ENCODE measurements around the gene FAM222A.

FAM222A gene

DNA sequence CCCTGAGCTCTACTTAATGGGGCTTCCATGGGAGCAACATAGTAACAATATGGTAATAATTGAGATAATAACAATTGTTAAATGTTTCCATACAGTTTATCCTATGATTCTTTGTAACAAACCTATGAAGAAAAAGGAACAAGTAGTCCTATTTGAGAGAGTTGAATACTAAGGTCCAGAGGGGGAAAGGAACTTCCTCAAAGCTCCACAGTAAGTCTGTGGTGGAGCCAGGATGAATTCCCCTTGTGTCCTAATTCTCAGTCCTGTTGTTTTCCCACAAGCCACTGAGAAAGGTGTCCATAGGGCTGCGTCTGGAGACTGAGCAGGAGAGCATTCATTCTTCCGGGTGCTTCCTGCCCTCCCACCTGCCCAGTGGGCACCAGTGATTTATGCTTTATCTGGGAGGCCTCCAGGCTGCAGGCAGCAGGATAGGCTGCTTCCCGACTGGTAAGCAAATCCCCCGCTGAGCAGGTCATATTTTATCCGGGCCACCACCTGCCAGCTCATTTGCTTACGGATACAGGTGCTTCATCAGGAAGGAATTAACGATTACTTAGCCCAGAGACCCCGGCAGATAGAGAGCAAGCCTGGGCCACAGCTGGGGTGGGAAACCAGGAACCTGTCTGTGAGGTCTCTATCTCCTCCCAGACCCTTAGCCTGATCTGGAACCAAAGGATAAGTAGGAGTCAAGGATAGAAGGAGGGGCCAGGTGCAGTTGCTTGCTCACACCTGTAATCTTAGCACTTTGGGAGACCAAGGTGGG is 33.9 kb upstream of the FAM222A start:
- Histone ChIP-seq H3K4me3 (no peak overlapping the region), H3K27me3 (peaks cover 0 to 45% of the 10 kb centered on the region in 2 donors), H3K36me3 (no peaks in the 10 kb centered on the region), H3K27ac (no peak overlapping the region), H3K9me3 (no peaks in the 10 kb centered on the region), H3K4me1 (no peaks in the 10 kb centered on the region)
- intact Hi-C loops (cut with DNase I; ENCODE audit: low total_unique reads), result no loop called here
- DNase-seq, result no peak
- TF ChIP-seq, protein P1, sequence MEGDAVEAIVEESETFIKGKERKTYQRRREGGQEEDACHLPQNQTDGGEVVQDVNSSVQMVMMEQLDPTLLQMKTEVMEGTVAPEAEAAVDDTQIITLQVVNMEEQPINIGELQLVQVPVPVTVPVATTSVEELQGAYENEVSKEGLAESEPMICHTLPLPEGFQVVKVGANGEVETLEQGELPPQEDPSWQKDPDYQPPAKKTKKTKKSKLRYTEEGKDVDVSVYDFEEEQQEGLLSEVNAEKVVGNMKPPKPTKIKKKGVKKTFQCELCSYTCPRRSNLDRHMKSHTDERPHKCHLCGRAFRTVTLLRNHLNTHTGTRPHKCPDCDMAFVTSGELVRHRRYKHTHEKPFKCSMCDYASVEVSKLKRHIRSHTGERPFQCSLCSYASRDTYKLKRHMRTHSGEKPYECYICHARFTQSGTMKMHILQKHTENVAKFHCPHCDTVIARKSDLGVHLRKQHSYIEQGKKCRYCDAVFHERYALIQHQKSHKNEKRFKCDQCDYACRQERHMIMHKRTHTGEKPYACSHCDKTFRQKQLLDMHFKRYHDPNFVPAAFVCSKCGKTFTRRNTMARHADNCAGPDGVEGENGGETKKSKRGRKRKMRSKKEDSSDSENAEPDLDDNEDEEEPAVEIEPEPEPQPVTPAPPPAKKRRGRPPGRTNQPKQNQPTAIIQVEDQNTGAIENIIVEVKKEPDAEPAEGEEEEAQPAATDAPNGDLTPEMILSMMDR (IDR thresholded peaks at IDR 0.05), result no peak

- Histone ChIP-seq H3K36me3 (no peaks in the 10 kb centered on the region), H3K27me3 (peaks cover 0 to 40% of the 10 kb centered on the region in 2 donors), H3K9me3 (no peaks in the 10 kb centered on the region), H3K4me1 (no peaks in the 10 kb centered on the region), H3K27ac (no peak overlapping the region), H3K4me3 (no peak overlapping the region)
- TF ChIP-seq, protein P1 (IDR thresholded peaks at IDR 0.05), result no peak
- intact Hi-C loops (cut with DNase I; ENCODE audit: low total_unique reads), result no loop called here
- DNase-seq, result no peak
Observed at GRCh38 chr12:109680264-109681005, 33.2 kb upstream of the FAM222A start.

GRCh38 chr12:109681986-109682707 is 31.5 kb upstream of the FAM222A start:
- DNase-seq, result no peak
- Histone ChIP-seq H3K36me3 (no peaks in the 10 kb centered on the region), H3K4me1 (no peaks in the 10 kb centered on the region), H3K27ac (no peak overlapping the region), H3K27me3 (peaks cover 0 to 35% of the 10 kb centered on the region in 2 donors), H3K9me3 (no peaks in the 10 kb centered on the region), H3K4me3 (no peak overlapping the region)
- TF ChIP-seq, protein P1 (IDR thresholded peaks at IDR 0.05), result no peak
- intact Hi-C loops (cut with DNase I; ENCODE audit: low total_unique reads), result no loop called here

- Histone ChIP-seq H3K9me3 (no peaks in the 10 kb centered on the region), H3K36me3 (no peaks in the 10 kb centered on the region), H3K27ac (no peak overlapping the region), H3K4me3 (no peak overlapping the region), H3K4me1 (no peaks in the 10 kb centered on the region), H3K27me3 (peaks cover 0 to 30% of the 10 kb centered on the region in 2 donors)
- TF ChIP-seq, protein P1 (IDR thresholded peaks at IDR 0.05), result no peak
- DNase-seq, result no peak
- intact Hi-C loops (cut with DNase I; ENCODE audit: low total_unique reads), result no loop called here
Observed at GRCh38 chr12:109682708-109683060, 30.9 kb upstream of the FAM222A start.

DNA sequence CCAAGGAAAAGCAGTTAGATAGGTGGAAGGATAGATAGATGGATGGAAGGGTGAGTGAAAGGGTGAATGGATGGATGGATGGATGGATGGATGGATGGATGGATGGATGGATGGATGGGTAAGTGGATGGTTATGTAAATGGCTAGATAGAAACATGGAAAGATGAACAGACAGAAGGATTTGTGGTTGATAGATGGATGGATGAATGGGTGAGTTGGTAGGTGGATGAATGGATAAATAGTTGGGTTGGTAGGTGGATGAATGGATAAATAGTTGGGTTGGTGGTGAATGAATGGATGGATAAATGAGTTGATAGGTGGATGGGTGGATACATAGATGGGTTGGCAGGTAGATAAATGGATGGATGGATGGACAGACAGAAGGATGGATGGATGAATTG is 30.3 kb upstream of the FAM222A start:
- Histone ChIP-seq H3K27me3 (peaks cover 0 to 25% of the 10 kb centered on the region in 2 donors), H3K27ac (no peak overlapping the region), H3K9me3 (no peaks in the 10 kb centered on the region), H3K36me3 (no peaks in the 10 kb centered on the region), H3K4me1 (no peaks in the 10 kb centered on the region), H3K4me3 (no peak overlapping the region)
- intact Hi-C loops (cut with DNase I; ENCODE audit: low total_unique reads), result no loop called here
- DNase-seq, result no peak
- TF ChIP-seq, protein P1 (IDR thresholded peaks at IDR 0.05), result no peak
